WTC11 (cell line): Measurements from ENCODE around the gene FAU. TPM values are rescaled to one million over a fixed set of nuclear protein-coding genes. Genes with fewer than 3 reads are reported as not detected.

Experiments
- ATAC-seq: fragments of 200-7000 bp; cut with Tn5 transposase; 2 replicates; pipeline ENCODE4 v1.10.0; 2021; ENCODE audit warnings: mild to moderate bottlenecking, moderate library complexity
- CTCF ChIA-PET: fragments of 300-600 bp; sonication (Branson Sonifier 250); formaldehyde crosslinking; loops from one replicate; lab custom pipeline; 2021; ENCODE audit warnings: antibody characterized with exemption; lab: Charles Lee
- POLR2A ChIA-PET: fragments of 350-600 bp; sonication (Branson Sonifier 250); formaldehyde crosslinking; loops from one replicate; lab custom pipeline; 2021; ENCODE audit warnings: antibody characterized with exemption; lab: Charles Lee
- DNase-seq: peaks from one replicate; pipeline ENCODE4 v3.0.0; 2021; ENCODE audit warnings: low spot score
- H3K27ac Mint-ChIP-seq: 2 replicates; pipeline ENCODE4 v1.8.0; 2021; ENCODE audit warnings: mixed read lengths
- H3K27me3 Mint-ChIP-seq: 2 replicates; pipeline ENCODE4 v1.8.0; 2021; ENCODE audit warnings: low read depth, mild to moderate bottlenecking, moderate library complexity, mixed read lengths
- H3K36me3 Mint-ChIP-seq: 2 replicates; pipeline ENCODE4 v1.8.0; 2021; ENCODE audit warnings: mixed read lengths
- H3K4me1 Mint-ChIP-seq: 2 replicates; pipeline ENCODE4 v1.8.0; 2022; ENCODE audit warnings: mixed read lengths
- H3K4me3 Mint-ChIP-seq: 2 replicates; pipeline ENCODE4 v1.8.0; 2021; ENCODE audit warnings: mild to moderate bottlenecking, moderate library complexity, mixed read lengths
- H3K9me3 Mint-ChIP-seq: 2 replicates; pipeline ENCODE4 v1.8.0; 2021; ENCODE audit warnings: mixed read lengths
- ELF4 ChIP-seq: sonication (generic); formaldehyde crosslinking; IDR thresholded peaks from 2 replicates; pipeline ENCODE4 v1.8.1; 2022; ENCODE audit warnings: low read depth, mild to moderate bottlenecking, moderate library complexity, missing genetic modification reagents
- ESRRA ChIP-seq: sonication (generic); formaldehyde crosslinking; IDR thresholded peaks from 2 replicates; pipeline ENCODE4 v1.8.1; 2022; ENCODE audit warnings: mild to moderate bottlenecking, missing genetic modification reagents, borderline replicate concordance
- NR2C2 ChIP-seq: sonication (generic); formaldehyde crosslinking; IDR thresholded peaks from 2 replicates; pipeline ENCODE4 v1.8.0; 2022; ENCODE audit warnings: mild to moderate bottlenecking, missing genetic modification reagents
- SOX15 ChIP-seq: fragments of 250-450 bp; sonication (Bioruptor Pico); IDR thresholded peaks from 2 replicates; pipeline ENCODE4 v1.9.0; 2021; ENCODE audit warnings: mild to moderate bottlenecking
- TEAD4 ChIP-seq: sonication (generic); formaldehyde crosslinking; IDR thresholded peaks from 2 replicates; pipeline ENCODE4 v1.8.0; 2022; ENCODE audit warnings: mild to moderate bottlenecking, missing genetic modification reagents
- TP53 ChIP-seq: sonication (generic); formaldehyde crosslinking; IDR thresholded peaks from 2 replicates; pipeline ENCODE4 v1.8.1; 2023; ENCODE audit warnings: mild to moderate bottlenecking, missing genetic modification reagents
- ZNF232 ChIP-seq: sonication (generic); formaldehyde crosslinking; IDR thresholded peaks from 2 replicates; pipeline ENCODE4 v1.8.0; 2022; ENCODE audit warnings: mild to moderate bottlenecking, missing genetic modification reagents
- ZNF263 ChIP-seq: sonication (generic); formaldehyde crosslinking; IDR thresholded peaks from 2 replicates; pipeline ENCODE4 v1.8.1; 2022; ENCODE audit warnings: low read depth, mild to moderate bottlenecking, moderate library complexity, missing genetic modification reagents
- ZNF416 ChIP-seq: fragments of 250-450 bp; sonication (Bioruptor Pico); IDR thresholded peaks from 2 replicates; pipeline ENCODE4 v1.9.0; 2021; ENCODE audit warnings: mild to moderate bottlenecking, inconsistent platforms
- ZNF671 ChIP-seq: fragments of 250-450 bp; sonication (Bioruptor Pico); IDR thresholded peaks from 2 replicates; pipeline ENCODE4 v1.8.0; 2021; ENCODE audit warnings: mild to moderate bottlenecking
- total RNA-seq: library from RNA; stranded (reverse); gene quantifications from 3 replicates; pipeline ENCODE4 v1.2.3, GENCODE V29; 2021
- TF ChIP-seq, protein P1 (sequence below): sonication (generic); formaldehyde crosslinking; IDR thresholded peaks from 2 replicates; pipeline ENCODE4 v1.8.0; 2022; ENCODE audit warnings: mild to moderate bottlenecking, missing genetic modification reagents
- TF ChIP-seq, protein P2 (sequence below): fragments of 250-450 bp; sonication (Bioruptor Pico); conservative IDR thresholded peaks from 2 replicates; pipeline ENCODE4 v1.9.0; 2021; ENCODE audit warnings: mild to moderate bottlenecking
- TF ChIP-seq, protein P3 (sequence below): sonication (generic); formaldehyde crosslinking; IDR thresholded peaks from 2 replicates; pipeline ENCODE4 v1.8.0; 2022; ENCODE audit warnings: mild to moderate bottlenecking, missing genetic modification reagents
- TF ChIP-seq, protein P4 (sequence below): sonication (generic); formaldehyde crosslinking; IDR thresholded peaks from 2 replicates; pipeline ENCODE4 v1.8.1; 2022; ENCODE audit warnings: low read depth, mild to moderate bottlenecking, moderate library complexity, missing genetic modification reagents, borderline replicate concordance
- TF ChIP-seq, protein P5 (sequence below): sonication (generic); formaldehyde crosslinking; IDR thresholded peaks from 2 replicates; pipeline ENCODE4 v1.8.1; 2023; ENCODE audit warnings: mild to moderate bottlenecking, missing genetic modification reagents

The FAU gene
- total RNA-seq, 1 experiment from 2014 or later, result 991 TPM

DNA sequence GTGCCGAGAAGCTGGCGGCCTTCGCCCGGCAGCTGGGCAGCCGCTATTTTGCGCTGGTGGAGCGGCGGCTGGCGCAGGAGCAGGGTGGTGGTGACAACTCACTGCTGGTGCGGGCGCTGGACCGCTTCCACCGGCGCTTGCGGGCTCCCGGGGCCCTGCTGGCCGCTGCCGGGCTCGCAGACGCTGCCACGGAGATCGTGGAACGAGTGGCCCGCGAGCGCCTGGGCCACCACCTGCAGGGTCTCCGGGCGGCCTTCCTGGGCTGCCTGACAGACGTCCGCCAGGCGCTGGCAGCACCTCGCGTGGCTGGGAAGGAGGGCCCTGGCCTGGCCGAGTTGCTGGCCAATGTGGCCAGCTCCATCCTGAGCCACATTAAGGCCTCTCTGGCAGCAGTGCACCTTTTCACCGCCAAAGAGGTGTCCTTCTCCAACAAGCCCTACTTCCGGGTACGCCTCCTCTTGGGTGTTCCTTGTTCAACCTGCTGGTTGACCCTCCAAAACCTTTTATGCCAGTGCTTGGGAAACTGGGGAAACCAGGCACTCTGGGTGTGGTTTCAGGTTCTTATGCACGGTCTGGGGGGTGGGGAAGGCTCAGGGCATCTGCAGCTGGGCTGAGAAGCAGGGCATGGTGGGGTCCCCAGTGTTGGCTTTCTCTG lies 13.3 kb downstream of the FAU start:
- ATAC-seq (no peak), DNase-seq (no peak)
- Mint-ChIP-seq H3K4me1 (peaks cover 13% of the 10 kb centered on the region), H3K9me3 (no peaks in the 10 kb centered on the region), H3K27me3 (no peaks in the 10 kb centered on the region), H3K36me3 (peaks cover 3% of the 10 kb centered on the region; the same call in 1 of the 2 replicates), H3K4me3 (no peak overlapping the region), H3K27ac (no peak overlapping the region)
- ChIA-PET CTCF (interaction anchor here (1.5 kb wide), 1 partner anchor 8 kb away, joined by 5 read pairs; the partner anchor contains the start of gene ZNHIT2), POLR2A (no interaction called here)
- TF ChIP-seq, protein P1, sequence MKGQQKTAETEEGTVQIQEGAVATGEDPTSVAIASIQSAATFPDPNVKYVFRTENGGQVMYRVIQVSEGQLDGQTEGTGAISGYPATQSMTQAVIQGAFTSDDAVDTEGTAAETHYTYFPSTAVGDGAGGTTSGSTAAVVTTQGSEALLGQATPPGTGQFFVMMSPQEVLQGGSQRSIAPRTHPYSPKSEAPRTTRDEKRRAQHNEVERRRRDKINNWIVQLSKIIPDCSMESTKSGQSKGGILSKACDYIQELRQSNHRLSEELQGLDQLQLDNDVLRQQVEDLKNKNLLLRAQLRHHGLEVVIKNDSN (CRISPR knock-in tag), result no peak
- TF ChIP-seq TEAD4 (CRISPR knock-in tag), result no peak
- no peak for TF ChIP-seq NR2C2
- TF ChIP-seq ZNF263 (CRISPR knock-in tag), result no peak
- TF ChIP-seq ELF4 (CRISPR knock-in tag), result no peak
- TF ChIP-seq, protein P2, sequence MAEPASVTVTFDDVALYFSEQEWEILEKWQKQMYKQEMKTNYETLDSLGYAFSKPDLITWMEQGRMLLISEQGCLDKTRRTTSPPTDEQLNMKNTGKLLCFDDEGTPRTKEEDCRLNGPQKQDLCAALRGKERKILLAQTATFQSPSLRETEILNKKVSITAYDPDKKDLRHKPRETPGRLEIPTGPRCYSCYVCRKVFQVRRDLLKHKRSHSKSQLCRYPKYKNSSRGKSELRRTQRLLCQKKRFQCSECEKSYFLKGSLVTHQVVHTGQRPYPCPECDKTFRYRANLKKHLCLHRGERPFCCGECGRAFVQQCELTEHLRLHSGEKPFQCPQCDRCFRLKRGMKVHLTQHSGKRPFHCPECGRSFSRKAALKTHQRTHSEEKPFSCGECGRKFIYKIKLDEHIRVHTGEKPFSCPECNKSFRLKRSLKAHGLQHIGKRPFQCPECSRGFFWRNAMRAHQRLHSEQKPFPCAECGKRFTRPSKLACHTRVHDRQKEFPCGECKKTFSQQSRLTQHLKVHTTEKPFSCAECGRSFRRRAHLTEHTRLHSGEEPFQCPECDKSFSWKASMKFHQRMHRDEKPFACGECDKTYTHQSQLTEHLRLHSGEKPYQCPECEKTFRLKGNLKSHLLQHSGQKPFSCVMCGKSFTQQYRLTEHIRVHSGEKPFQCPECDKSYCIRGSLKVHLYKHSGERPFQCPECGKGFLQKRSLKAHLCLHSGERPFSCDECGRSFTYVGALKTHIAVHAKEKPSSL (CRISPR knock-in tag), result no peak
- TF ChIP-seq ESRRA (CRISPR knock-in tag), result no peak
- TF ChIP-seq SOX15 (CRISPR knock-in tag), result no peak
- no peak for TF ChIP-seq TP53 (CRISPR knock-in tag)
- no peak for TF ChIP-seq ZNF416

DNA sequence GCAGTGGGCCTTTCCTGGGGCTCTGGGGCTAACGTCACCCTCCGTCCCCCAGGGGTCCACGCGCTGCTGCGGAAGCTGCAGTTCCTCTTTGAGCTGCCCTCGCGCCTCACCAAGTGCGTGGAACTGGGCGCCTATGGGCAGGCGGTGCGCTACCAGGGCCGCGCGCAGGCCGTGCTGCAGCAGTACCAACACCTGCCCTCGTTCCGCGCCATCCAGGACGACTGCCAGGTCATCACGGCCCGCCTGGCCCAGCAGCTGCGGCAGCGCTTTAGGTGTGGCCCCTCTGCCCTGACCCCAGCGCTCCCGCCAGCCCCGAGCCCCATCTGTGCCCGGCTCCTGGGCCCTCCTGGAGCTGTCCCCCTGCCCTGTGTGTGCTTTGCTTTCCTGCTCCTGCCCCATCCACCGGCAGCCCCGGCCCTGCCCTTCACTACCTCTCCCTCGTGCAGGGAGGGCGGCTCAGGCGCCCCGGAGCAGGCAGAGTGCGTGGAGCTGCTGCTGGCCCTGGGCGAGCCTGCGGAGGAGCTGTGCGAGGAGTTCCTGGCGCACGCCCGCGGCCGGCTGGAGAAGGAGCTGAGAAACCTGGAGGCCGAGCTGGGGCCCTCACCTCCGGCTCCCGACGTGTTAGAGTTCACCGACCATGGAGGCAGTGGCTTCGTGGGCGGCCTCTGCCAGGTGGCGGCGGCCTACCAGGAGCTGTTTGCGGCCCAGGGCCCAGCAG lies 14.0 kb downstream of the FAU start:
- H3K4me3 Mint-ChIP-seq, result no peak overlapping the region
- POLR2A ChIA-PET, result no interaction called here
- no peak for TF ChIP-seq ZNF232 (CRISPR knock-in tag)
- TF ChIP-seq, protein P3, sequence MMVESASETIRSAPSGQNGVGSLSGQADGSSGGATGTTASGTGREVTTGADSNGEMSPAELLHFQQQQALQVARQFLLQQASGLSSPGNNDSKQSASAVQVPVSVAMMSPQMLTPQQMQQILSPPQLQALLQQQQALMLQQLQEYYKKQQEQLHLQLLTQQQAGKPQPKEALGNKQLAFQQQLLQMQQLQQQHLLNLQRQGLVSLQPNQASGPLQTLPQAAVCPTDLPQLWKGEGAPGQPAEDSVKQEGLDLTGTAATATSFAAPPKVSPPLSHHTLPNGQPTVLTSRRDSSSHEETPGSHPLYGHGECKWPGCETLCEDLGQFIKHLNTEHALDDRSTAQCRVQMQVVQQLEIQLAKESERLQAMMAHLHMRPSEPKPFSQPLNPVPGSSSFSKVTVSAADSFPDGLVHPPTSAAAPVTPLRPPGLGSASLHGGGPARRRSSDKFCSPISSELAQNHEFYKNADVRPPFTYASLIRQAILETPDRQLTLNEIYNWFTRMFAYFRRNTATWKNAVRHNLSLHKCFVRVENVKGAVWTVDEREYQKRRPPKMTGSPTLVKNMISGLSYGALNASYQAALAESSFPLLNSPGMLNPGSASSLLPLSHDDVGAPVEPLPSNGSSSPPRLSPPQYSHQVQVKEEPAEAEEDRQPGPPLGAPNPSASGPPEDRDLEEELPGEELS (CRISPR knock-in tag), result no peak
- TF ChIP-seq ZNF671 (CRISPR knock-in tag), result no peak
- TF ChIP-seq, protein P4, sequence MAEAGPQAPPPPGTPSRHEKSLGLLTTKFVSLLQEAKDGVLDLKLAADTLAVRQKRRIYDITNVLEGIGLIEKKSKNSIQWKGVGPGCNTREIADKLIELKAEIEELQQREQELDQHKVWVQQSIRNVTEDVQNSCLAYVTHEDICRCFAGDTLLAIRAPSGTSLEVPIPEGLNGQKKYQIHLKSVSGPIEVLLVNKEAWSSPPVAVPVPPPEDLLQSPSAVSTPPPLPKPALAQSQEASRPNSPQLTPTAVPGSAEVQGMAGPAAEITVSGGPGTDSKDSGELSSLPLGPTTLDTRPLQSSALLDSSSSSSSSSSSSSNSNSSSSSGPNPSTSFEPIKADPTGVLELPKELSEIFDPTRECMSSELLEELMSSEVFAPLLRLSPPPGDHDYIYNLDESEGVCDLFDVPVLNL (CRISPR knock-in tag), result no peak
- TF ChIP-seq, protein P5, sequence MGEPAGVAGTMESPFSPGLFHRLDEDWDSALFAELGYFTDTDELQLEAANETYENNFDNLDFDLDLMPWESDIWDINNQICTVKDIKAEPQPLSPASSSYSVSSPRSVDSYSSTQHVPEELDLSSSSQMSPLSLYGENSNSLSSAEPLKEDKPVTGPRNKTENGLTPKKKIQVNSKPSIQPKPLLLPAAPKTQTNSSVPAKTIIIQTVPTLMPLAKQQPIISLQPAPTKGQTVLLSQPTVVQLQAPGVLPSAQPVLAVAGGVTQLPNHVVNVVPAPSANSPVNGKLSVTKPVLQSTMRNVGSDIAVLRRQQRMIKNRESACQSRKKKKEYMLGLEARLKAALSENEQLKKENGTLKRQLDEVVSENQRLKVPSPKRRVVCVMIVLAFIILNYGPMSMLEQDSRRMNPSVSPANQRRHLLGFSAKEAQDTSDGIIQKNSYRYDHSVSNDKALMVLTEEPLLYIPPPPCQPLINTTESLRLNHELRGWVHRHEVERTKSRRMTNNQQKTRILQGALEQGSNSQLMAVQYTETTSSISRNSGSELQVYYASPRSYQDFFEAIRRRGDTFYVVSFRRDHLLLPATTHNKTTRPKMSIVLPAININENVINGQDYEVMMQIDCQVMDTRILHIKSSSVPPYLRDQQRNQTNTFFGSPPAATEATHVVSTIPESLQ, result no peak
- TF ChIP-seq, all 79 proteins: peak for 0
- DNase-seq, result no peak
- Mint-ChIP-seq H3K27ac (no peak overlapping the region), H3K4me1 (peaks cover 7% of the 10 kb centered on the region), H3K9me3 (no peaks in the 10 kb centered on the region), H3K36me3 (peaks cover 3% of the 10 kb centered on the region; the same call in 1 of the 2 replicates), H3K27me3 (no peaks in the 10 kb centered on the region)
- no peak for ATAC-seq
- CTCF ChIA-PET, result interaction anchor here (1.5 kb wide), 1 partner anchor 9 kb away, joined by 5 read pairs; the partner anchor contains the start of gene ZNHIT2
